HepG2 (cell line): ENCODE measurements around the gene CCDC86. TPM values are rescaled to one million over a fixed set of nuclear protein-coding genes. Genes with fewer than 3 reads are reported as not detected.

Experiments used
- CENPBD1 ChIP-seq: sonication (generic); formaldehyde crosslinking; IDR thresholded peaks from 2 replicates; pipeline ENCODE4 v1.8.0; 2022; ENCODE audit warnings: missing genetic modification reagents, low read depth, mild to moderate bottlenecking, borderline replicate concordance
- FIP1L1 ChIP-seq: fragments of 200-400 bp; formaldehyde crosslinking; IDR thresholded peaks from 2 replicates; pipeline ENCODE4 v1.6.1; 2018; ENCODE audit warnings: low read depth, mild to moderate bottlenecking, low read length, moderate library complexity, borderline replicate concordance; ENCODE audit not compliant: insufficient read depth
- IKZF5 ChIP-seq: IDR thresholded peaks from 2 replicates; pipeline ENCODE4 v1.6.1; 2018; ENCODE audit warnings: missing genetic modification reagents, mild to moderate bottlenecking, missing compliant biosample characterization
- MED13 ChIP-seq: sonication (generic); formaldehyde crosslinking; IDR thresholded peaks from 2 replicates; pipeline ENCODE4 v1.5.0; 2020; ENCODE audit warnings: missing genetic modification reagents
- MIXL1 ChIP-seq: IDR thresholded peaks from 2 replicates; pipeline ENCODE4 v1.6.1; 2016
- NR2C2 ChIP-seq: sonication (generic); formaldehyde crosslinking; IDR thresholded peaks from 2 replicates; pipeline ENCODE4 v1.4.0; 2020; ENCODE audit warnings: missing genetic modification reagents, mild to moderate bottlenecking, moderate library complexity, borderline replicate concordance
- TAF1 ChIP-seq: sonication (generic); formaldehyde crosslinking; IDR thresholded peaks from 2 replicates; pipeline ENCODE4 v1.4.0; 2020; ENCODE audit warnings: missing genetic modification reagents
- TBP ChIP-seq: sonication (generic); formaldehyde crosslinking; IDR thresholded peaks from 2 replicates; pipeline ENCODE4 v1.5.0; 2020; ENCODE audit warnings: missing genetic modification reagents
- XBP1 ChIP-seq: sonication (generic); formaldehyde crosslinking; IDR thresholded peaks from 2 replicates; pipeline ENCODE4 v1.5.0; 2020; ENCODE audit warnings: missing genetic modification reagents
- ZNF10 ChIP-seq: sonication (generic); formaldehyde crosslinking; IDR thresholded peaks from 2 replicates; pipeline ENCODE4 v1.4.0; 2020; ENCODE audit warnings: mild to moderate bottlenecking, low read depth, missing genetic modification reagents, borderline replicate concordance
- ZNF337 ChIP-seq: sonication (generic); formaldehyde crosslinking; IDR thresholded peaks from 2 replicates; pipeline ENCODE4 v1.5.1; 2020; ENCODE audit warnings: missing genetic modification reagents, low read depth, mild to moderate bottlenecking, borderline replicate concordance
- polyA plus RNA-seq, 8 experiments: library from polyadenylated mRNA; depleted of rRNA in 3 of 8; stranded (reverse) in 7 of 8; unstranded in 1 of 8; fragments of >200 nt; fragmentation: Illumina TruSeq in 4 of 8; extraction: Trizol in 4 of 8; gene quantifications; 2 replicates each; pipeline versions ENCODE4 v1.2.1 to v1.2.3, GENCODE V29; 2011 to 2016; ENCODE audit warnings: low read depth in 4 of 8, missing spikeins in 1 of 8, mixed read lengths in 1 of 8; ENCODE audit not compliant: insufficient read depth in 1 of 8
- total RNA-seq, 5 experiments: library from RNA; depleted of rRNA; stranded (reverse); fragments of >200 nt; fragmentation: Illumina TruSeq; extraction: Trizol; gene quantifications; 2 replicates each; pipeline ENCODE4 v1.2.3, GENCODE V29; 2016; ENCODE audit warnings: low read depth in 1 of 5
- TF ChIP-seq, protein P1 (sequence below): sonication (generic); formaldehyde crosslinking; IDR thresholded peaks from 2 replicates; pipeline ENCODE4 v1.5.1; 2020; ENCODE audit warnings: mild to moderate bottlenecking, missing genetic modification reagents, borderline replicate concordance
- TF ChIP-seq, protein P2 (sequence below): sonication (generic); formaldehyde crosslinking; IDR thresholded peaks from 2 replicates; pipeline ENCODE4 v1.9.0; 2021; ENCODE audit warnings: mild to moderate bottlenecking, missing genetic modification reagents
- TF ChIP-seq, protein P3 (sequence below): sonication (generic); formaldehyde crosslinking; IDR thresholded peaks from 2 replicates; pipeline ENCODE4 v1.4.0; 2020; ENCODE audit warnings: missing genetic modification reagents

Gene CCDC86
- total and polyA plus RNA-seq, 2 of the 13 experiments (the other 11 are each of a cell fraction or from before 2014, with no cell fraction given): 33.8 to 37.6 TPM

- no peak for TF ChIP-seq FIP1L1
- no peak for TF ChIP-seq CENPBD1 (CRISPR knock-in tag)
- no peak for TF ChIP-seq XBP1 (CRISPR knock-in tag)
- no peak for TF ChIP-seq TBP
- TF ChIP-seq MED13: no peak
- TF ChIP-seq TAF1 (CRISPR knock-in tag): no peak
- TF ChIP-seq, protein P1, sequence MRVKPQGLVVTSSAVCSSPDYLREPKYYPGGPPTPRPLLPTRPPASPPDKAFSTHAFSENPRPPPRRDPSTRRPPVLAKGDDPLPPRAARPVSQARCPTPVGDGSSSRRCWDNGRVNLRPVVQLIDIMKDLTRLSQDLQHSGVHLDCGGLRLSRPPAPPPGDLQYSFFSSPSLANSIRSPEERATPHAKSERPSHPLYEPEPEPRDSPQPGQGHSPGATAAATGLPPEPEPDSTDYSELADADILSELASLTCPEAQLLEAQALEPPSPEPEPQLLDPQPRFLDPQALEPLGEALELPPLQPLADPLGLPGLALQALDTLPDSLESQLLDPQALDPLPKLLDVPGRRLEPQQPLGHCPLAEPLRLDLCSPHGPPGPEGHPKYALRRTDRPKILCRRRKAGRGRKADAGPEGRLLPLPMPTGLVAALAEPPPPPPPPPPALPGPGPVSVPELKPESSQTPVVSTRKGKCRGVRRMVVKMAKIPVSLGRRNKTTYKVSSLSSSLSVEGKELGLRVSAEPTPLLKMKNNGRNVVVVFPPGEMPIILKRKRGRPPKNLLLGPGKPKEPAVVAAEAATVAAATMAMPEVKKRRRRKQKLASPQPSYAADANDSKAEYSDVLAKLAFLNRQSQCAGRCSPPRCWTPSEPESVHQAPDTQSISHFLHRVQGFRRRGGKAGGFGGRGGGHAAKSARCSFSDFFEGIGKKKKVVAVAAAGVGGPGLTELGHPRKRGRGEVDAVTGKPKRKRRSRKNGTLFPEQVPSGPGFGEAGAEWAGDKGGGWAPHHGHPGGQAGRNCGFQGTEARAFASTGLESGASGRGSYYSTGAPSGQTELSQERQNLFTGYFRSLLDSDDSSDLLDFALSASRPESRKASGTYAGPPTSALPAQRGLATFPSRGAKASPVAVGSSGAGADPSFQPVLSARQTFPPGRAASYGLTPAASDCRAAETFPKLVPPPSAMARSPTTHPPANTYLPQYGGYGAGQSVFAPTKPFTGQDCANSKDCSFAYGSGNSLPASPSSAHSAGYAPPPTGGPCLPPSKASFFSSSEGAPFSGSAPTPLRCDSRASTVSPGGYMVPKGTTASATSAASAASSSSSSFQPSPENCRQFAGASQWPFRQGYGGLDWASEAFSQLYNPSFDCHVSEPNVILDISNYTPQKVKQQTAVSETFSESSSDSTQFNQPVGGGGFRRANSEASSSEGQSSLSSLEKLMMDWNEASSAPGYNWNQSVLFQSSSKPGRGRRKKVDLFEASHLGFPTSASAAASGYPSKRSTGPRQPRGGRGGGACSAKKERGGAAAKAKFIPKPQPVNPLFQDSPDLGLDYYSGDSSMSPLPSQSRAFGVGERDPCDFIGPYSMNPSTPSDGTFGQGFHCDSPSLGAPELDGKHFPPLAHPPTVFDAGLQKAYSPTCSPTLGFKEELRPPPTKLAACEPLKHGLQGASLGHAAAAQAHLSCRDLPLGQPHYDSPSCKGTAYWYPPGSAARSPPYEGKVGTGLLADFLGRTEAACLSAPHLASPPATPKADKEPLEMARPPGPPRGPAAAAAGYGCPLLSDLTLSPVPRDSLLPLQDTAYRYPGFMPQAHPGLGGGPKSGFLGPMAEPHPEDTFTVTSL (CRISPR knock-in tag): peak; percentile 68; the same call in 1 of the 2 replicates
- TF ChIP-seq, protein P2, sequence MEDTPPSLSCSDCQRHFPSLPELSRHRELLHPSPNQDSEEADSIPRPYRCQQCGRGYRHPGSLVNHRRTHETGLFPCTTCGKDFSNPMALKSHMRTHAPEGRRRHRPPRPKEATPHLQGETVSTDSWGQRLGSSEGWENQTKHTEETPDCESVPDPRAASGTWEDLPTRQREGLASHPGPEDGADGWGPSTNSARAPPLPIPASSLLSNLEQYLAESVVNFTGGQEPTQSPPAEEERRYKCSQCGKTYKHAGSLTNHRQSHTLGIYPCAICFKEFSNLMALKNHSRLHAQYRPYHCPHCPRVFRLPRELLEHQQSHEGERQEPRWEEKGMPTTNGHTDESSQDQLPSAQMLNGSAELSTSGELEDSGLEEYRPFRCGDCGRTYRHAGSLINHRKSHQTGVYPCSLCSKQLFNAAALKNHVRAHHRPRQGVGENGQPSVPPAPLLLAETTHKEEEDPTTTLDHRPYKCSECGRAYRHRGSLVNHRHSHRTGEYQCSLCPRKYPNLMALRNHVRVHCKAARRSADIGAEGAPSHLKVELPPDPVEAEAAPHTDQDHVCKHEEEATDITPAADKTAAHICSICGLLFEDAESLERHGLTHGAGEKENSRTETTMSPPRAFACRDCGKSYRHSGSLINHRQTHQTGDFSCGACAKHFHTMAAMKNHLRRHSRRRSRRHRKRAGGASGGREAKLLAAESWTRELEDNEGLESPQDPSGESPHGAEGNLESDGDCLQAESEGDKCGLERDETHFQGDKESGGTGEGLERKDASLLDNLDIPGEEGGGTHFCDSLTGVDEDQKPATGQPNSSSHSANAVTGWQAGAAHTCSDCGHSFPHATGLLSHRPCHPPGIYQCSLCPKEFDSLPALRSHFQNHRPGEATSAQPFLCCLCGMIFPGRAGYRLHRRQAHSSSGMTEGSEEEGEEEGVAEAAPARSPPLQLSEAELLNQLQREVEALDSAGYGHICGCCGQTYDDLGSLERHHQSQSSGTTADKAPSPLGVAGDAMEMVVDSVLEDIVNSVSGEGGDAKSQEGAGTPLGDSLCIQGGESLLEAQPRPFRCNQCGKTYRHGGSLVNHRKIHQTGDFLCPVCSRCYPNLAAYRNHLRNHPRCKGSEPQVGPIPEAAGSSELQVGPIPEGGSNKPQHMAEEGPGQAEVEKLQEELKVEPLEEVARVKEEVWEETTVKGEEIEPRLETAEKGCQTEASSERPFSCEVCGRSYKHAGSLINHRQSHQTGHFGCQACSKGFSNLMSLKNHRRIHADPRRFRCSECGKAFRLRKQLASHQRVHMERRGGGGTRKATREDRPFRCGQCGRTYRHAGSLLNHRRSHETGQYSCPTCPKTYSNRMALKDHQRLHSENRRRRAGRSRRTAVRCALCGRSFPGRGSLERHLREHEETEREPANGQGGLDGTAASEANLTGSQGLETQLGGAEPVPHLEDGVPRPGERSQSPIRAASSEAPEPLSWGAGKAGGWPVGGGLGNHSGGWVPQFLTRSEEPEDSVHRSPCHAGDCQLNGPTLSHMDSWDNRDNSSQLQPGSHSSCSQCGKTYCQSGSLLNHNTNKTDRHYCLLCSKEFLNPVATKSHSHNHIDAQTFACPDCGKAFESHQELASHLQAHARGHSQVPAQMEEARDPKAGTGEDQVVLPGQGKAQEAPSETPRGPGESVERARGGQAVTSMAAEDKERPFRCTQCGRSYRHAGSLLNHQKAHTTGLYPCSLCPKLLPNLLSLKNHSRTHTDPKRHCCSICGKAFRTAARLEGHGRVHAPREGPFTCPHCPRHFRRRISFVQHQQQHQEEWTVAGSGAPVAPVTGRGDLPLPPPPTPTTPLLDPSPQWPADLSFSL (CRISPR knock-in tag): no peak
- peak; percentile 49; the same call in 1 of the 2 replicates for TF ChIP-seq NR2C2 (CRISPR knock-in tag)
- TF ChIP-seq MIXL1 (CRISPR knock-in tag): peak; percentile 50; the same call in 1 of the 2 replicates
- peak; percentile 68; the same call in 1 of the 2 replicates for TF ChIP-seq IKZF5 (CRISPR knock-in tag)
- TF ChIP-seq ZNF337 (CRISPR knock-in tag): no peak
- TF ChIP-seq, protein P3, sequence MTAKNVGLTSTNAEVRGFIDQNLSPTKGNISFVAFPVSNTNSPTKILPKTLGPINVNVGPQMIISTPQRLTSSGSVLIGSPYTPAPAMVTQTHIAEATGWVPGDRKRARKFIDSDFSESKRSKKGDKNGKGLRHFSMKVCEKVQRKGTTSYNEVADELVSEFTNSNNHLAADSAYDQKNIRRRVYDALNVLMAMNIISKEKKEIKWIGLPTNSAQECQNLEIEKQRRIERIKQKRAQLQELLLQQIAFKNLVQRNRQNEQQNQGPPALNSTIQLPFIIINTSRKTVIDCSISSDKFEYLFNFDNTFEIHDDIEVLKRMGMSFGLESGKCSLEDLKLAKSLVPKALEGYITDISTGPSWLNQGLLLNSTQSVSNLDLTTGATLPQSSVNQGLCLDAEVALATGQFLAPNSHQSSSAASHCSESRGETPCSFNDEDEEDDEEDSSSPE (CRISPR knock-in tag): no peak
- no peak for TF ChIP-seq ZNF10 (CRISPR knock-in tag)
These were observed 2.9 kb downstream of the CCDC86 start (continued) for GRCh38 chr11:60844870-60845221.
